GM19043 (cell line): ENCODE data around the gene CCN2.

ENCODE experiments used
- ATAC-seq: cut with Tn5 transposase; IDR thresholded peaks from one replicate; pipeline ENCODE4 v1.9.1; 2021; ENCODE audit warnings: low read depth; ENCODE audit not compliant: unreplicated experiment

CCN2 gene

DNA sequence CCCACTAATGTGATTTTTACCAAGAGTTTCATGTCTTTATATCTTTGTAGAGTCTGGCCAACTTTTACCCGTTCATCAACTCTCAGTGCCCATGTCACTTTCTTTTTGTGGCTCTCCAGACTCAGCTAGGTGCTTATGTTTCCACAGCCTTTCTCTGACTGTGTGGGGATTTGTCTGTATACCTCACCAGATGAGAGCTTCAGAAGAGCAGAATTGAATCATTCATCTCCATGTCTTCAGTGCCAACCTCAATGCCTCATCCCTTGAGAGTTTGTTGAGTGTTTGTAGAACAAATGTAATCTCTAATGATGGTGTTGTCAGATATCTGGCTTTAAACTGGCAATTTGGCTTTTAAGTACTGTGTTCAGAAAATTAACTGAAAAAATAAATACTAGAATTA is 16.8 kb upstream of the CCN2 start:
- no peak for ATAC-seq

DNA sequence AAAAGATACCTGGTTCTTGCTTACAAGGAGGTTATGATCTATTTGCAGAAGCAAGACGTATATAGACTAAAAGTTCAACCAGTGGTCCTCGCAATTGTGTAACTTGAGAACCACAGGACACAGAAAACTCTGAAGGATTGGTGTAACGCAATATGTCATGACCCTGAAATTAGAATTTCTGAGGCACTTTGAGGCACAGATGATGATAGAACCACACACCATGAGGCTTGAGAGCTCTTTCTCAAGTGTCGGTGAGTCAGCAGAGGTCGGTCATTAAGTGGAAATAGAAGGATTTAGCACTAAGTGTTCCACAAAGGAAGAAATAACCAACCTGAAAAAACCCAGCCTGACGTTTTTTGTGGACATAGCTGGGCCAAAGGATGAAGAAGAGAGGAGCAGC is 15.3 kb upstream of the CCN2 start:
- no peak for ATAC-seq

DNA sequence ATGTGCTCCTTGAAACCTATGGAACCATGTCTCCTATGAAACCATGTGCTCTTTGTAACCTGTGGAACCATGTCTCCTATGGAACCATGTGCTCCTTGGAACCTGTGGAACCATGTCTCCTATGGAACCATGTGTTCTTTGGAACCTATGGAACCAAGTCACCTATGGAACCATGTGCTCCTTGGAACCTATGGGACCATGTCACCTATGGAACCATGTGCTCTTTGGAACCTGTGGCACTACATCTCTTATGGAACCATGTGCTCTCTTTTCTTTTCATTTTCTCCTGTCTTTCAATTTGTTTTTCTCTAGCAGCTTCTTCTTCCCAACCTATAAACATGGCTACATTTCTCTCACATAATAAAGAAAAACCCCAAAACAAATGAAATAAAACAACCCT is 11.9 kb upstream of the CCN2 start:
- no peak for ATAC-seq

DNA sequence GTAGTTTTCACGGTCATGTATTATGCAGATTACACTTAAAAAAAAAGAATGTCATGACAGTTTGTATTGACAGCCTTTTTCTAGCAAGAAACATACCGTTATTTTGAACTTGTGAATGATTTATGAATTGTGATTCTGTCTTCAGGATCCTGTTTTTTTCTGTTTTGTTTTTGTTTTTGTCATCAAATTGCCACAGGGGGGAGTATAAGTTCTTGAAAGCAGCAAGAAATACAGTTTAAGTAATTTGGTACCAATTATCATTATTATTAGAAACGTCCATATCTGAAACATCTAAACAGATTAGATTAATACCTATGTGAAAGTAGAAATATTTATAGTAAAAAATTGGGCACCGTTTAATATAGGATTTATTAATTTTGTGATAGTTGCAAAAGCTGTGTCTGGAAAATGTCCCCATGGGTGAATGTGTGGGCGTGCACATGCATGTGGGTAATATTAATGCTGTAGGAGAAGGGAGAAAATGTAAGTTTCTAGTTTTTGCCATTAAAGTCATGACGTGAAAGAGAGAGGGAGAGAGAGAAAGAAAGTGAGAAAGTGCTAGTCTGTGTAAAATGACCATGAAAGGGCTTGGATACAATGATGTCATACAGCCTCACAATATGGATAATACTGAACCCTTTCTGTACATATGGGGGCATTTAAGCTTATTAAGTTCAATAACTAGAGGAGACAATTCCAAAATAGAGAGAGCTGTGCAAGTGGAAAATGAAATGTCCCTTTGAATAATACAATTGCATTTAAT is 9.4 kb upstream of the CCN2 start:
- ATAC-seq, result no peak

DNA sequence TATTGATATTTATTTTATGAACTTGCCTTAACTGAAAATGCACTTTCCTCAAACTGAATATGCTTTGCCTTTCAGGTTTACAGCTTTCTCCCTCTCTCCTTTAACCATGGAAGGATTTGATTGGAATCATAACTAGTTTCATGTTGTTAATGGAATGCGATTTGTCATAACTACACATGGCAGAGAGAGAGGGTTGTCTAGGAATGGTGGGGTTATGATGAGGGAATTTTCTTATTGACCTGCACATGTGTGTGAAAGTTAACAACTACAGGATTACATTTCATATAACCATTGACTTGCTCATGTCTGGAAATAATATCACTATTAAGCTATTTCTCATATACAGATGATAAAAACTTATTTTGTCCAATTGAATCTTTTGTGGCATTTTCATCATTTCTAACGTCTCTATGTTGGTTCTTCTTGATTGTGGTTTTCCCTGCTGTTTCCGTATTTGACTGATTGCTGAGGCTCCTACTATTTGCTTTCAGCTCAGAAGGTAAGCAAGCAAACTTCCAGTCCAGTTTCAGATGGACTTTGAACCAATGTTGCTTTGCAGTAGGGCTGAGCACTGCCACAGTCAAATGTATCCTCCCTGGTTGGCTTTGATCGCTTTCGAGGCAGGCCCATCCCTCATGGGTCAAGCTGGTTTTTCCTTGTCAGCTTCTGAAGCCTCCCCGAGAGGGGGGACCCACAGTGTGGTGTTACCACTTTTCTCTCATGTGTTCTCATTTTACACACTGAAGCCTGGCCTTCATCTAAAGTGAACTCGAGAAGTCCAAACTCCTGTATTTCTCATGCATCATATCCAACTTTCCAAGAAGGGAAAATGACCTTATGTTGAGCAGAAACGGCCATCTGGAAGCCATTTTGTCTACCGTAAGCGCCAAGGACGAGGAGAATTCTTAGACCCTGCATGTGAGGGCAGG is 7.6 kb upstream of the CCN2 start:
- ATAC-seq, result no peak

DNA sequence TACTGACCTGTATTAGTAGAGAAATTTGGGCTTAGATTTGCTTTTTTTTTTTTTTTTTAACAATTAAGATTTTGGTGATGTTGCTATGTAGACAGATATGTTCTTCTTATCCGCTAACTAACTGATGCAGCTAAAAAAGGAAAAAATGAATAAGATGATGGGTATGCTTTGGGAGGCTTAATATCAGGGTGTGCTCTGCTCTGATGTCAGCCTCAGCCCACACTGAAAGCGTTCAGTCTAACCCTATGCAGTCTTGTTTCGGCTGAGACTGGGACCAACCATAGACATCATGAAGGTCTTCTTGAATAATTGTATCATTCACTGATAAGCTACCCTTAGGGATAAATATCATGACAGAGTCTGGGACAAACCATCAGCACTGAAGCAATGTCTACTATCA is 6.9 kb upstream of the CCN2 start:
- no peak for ATAC-seq

DNA sequence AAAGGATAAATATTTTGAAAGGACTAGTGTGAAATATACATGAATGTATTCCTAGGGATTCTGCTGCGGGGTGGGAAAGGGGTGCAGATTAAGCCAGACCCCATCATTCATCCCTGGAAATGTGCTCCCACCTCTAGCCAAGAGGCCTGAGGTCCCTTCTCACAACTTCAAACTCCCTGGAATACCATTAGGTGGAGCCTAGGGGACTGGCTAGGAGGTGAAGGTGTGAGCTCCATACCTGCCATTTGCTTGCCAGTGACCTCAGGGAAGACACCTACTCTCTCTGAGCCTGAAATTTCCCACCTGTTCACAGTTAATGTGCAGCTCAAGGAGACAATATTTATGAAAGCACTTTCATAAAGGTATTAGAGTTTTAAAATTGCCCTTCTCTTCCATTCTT is 4.7 kb upstream of the CCN2 start:
- ATAC-seq, result no peak

DNA sequence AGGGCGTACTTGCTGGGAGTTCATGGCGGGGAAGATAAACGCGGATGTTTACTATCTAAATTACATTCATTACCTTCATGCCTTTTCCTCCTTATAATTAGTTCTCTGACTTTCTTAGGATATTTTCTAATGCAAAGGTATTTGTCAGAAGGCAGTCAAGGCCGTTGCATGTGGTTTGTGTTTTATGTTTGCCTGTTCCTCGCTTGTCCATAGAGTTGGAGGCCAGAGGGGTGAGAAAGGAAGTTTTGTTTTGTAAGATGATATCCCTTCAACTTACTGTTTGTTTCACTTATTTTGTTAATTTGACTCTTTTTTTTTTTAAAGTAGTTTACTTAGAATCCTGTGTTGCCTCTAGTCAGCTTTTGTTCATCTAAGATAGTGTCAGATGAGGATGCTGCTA is 4.0 kb upstream of the CCN2 start:
- ATAC-seq, result no peak

DNA sequence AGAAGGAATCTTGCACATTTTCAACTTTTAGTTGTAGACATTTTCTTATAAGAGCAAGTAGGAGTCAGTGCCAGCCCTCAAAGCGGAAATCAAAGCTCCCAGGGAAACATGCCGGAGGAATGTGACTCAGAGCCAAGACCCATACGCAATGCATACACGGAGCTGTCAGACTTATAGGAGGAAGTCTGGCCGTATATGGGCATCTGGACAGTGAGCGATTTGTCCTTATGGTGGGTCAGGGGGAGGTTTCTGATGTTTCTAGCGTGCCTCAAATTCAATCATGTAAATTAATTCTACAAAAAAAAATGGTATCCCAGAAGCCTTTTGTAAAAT is 3.6 kb upstream of the CCN2 start:
- ATAC-seq, result no peak

DNA sequence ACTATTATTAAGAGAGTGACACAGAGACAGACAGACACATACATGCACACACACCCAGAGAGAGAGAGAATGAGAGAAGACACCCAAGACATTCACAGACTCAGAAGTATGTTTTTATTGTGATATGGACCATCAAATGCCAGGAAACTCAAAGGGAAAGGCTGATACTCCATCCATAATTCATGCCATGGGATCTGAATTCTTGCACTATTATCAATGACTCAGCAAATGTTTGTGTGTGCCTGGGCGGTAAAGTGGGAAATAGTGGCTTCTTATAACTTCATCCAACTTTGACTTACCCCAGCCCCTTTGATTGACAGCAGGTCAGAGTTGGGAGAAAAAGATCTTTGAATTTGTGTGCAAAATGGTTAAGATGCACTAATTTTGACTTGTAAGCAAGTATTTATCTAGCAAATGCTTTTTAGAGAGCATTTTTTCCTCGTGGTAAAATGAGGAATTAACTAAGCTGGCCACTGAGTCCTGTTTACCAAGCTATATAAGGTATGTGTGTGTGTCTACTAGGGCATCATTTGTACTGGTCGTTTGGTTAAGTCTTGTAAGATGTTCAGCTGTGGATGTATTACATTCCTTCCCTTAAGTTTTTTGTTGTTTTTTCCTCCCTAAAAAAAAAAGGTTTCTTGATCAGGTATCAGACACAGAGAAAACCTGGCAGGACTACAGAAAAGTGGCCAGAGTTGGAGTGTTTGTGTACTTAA is 3.0 kb upstream of the CCN2 start:
- ATAC-seq, result no peak

DNA sequence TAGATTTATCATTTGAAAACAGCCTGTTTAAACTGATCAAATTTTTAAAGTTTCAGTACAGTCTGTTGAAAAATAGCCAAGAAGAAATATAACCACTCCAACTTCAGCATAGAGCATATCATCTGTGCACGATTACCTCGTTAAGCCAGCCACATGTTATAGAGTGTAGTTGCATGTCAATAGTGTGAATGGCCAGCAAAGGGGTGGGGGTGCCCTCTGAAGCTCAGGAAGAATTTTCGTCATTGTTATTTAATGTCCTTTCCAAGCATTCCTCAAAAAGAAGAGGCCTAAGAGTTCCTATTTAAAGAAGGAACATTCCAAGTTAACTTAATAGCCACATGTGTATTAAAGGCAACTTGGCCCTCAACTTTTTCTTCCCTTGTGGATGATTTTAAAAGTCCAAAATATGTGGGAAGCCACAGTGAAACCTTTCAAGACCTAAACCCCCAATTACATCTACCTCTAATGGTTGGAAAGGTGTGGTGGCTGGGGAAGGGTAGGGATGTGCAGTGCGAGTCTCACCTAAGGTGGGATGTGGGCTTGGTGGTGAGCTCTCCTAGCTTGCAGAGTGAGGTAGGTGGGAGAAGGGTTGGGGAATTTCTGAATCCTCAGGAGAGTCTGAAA is 1.8 kb upstream of the CCN2 start:
- no peak for ATAC-seq

DNA sequence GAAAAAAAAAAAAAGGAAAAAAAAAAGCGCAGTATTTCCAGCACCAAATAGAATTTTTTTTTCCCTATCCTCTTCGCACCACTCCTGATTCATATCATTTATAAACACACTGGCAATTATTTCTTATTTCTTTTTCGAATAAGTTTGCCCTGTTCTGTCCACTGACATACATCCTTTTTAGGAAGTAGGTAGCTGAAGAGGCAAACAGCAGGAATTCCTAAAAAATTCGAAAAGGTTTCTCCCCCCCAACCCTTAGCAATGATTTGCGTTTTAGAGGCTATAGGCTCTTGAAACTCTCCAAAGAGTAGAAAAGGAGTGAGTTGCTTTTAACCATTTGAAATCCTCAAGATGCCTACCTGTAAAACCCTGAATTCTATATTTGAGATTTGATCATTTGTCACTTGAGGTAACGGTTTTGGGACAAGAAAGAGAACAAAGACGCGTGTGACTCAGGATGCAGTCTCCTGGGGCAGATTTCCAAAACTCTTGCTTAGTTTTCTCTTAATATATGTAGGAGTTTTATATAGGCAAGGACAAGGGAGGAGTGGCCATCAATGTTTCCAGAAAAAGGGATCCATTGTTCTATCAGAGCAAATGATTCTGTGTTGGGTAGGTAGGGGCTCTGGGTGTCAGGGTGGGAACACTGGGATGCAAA is 531 bp upstream of the CCN2 start:
- no peak for ATAC-seq

DNA sequence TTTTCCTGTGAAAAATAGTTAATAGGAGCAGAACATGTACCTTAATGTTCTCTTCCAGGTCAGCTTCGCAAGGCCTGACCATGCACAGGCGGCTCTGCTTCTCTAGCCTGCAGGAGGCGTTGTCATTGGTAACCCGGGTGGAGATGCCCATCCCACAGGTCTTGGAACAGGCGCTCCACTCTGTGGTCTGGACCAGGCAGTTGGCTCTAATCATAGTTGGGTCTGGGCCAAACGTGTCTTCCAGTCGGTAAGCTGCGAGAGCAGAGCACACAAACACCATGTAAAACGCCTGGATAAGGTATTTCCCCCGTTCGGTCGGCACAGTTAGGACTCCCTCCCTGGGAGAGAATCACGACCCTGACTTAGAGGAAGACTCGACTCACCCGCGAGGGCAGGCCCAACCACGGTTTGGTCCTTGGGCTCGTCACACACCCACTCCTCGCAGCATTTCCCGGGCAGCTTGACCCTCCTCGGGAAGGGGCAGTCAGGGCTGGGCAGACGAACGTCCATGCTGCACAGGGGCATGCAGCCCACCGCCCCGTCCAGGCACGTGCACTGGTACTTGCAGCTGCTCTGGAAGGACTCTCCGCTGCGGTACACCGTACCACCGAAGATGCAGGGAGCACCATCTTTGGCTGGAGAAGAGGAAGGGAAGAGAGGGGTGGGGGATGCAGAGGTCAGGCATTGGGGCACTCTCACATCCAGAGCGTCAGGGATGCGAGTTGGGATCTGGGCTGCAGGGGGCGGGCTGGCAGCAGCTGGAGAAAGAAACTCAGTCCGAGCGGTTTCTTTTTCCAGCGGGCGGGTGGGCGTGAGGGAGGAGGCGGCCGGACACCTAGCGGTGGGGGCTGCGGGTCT is 1.0 kb downstream of the CCN2 start:
- no peak for ATAC-seq

DNA sequence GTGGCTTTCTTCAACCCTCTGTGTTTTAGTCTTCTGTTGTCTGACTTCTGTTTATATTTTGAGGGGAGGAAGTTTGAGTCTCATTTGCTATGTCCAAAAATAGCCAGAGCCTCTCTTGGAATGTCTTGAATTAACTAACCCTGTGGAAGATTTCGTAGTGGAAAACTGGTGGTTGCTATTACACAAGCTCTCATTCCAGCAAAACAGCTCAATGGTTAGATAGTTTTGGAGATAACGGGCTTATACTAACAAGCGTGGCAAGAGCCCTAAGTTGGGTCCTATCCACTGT is 1.6 kb downstream of the CCN2 start:
- no peak for ATAC-seq

DNA sequence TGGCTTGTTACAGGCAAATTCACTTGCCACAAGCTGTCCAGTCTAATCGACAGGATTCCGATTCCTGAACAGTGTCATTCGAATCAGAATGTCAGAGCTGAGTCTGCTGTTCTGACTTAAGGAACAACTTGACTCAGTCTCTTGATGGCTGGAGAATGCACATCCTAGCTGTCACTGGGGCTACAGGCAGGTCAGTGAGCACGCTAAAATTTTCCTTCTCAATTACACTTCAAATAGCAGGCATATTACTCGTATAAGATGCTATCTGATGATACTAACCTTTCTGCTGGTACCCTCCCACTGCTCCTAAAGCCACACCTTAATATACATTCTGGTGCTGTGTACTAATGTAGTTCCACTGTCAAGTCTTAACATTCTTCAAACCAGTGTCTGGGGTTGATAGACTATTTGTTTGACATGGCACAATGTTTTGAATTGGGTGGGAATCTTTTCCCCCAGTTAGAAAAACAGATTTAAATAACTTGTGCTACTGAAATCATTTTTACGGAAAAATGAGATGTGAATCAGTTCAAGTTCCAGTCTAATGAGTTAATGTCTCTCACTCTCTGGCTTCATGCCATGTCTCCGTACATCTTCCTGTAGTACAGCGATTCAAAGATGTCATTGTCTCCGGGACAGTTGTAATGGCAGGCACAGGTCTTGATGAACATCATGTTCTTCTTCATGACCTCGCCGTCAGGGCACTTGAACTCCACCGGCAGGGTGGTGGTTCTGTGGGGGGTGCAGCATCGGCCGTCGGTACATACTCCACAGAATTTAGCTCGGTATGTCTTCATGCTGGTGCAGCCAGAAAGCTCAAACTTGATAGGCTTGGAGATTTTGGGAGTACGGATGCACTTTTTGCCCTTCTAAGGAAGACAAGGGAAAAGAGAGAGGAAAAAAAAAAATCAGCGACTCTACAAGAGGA is 2.2 kb downstream of the CCN2 start:
- ATAC-seq, result no peak

DNA sequence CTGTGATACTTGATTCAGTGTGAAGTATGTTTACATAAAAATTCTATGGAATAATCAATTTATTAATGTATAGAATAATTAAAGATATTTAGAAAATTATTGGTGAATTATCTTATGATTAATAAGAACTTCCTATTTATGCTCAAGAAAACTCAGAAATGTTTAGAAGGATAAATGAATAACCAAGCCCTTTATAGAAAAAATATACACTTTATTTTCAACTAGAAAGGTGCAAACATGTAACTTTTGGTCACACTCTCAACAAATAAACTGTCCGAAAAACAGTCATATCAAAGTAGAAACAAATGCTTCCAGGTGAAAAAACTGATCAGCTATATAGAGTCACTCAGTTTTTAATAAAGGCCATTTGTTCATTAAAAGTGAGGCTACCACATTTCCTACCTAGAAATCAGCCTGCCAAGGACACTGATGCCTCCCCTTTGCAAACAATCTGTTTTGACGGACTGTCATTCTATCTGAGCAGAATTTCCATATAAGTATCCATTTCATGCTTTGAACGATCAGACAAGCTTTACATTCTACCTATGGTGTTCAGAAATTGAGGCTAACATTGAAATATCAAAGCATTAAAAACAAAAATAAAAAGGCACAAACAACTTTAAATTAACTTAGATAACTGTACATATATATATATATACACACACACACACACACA is 3.0 kb downstream of the CCN2 start:
- ATAC-seq, result no peak

DNA sequence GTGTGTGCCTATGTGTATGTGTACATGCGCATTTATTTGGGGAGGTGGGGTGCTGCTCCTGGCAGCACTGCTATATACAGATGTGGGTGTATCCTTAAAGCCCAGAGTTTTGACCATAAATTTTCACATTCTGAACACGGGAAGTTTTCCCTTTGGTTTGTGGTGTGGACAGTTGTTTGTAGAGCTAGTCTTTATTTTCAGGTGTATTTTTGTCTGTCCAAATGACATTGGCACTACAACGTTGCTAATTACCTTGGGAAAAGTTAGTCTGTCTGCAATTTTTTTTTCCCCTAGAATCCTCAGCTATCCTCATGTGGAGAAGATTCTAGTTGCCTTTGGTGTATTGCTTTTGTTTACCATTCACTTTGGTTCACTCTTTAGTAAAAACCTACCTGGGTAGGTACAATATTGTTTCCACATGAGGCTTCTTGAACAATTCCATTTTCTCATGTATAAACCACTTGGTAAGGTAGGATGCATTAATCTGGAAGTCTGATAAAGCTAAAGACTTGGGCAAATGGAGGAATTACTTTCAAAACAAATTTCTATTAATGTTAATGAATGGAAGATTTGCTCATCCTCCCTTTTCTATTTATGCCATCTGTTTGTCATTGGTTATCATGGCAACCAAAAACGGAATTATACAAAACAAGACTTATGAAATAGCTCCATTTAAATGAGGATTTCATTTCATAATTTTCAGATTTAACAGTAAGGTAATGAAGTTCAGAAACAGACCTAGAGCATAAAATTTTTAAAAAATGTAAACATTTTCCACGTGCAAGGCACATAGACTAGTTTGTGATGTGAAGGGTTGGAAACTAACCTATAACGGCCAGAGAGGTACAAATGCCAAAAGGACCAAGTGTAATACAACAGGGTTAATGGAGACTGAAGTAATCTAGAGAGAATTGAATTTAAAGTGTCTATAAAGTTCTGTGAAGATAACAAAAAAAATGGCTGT is 3.9 kb downstream of the CCN2 start:
- no peak for ATAC-seq
